Activated T-cell treated with anti-CD3 and anti-CD28 coated beads, Interleukin-2, amount 50 U/mL, for 48 hours (primary cell): ENCODE measurements around the gene UBQLNL.

Experiments
- DNase-seq, 2 experiments: peaks; one replicate each; pipeline ENCODE4 v3.0.0-alpha.2; 2020

Gene UBQLNL

GRCh38 chr11:5507177-5507932 is 9.1 kb downstream of the UBQLNL start:
- DNase-seq: no peak

GRCh38 chr11:5505363-5506048 is 11.0 kb downstream of the UBQLNL start:
- no peak for DNase-seq

DNA sequence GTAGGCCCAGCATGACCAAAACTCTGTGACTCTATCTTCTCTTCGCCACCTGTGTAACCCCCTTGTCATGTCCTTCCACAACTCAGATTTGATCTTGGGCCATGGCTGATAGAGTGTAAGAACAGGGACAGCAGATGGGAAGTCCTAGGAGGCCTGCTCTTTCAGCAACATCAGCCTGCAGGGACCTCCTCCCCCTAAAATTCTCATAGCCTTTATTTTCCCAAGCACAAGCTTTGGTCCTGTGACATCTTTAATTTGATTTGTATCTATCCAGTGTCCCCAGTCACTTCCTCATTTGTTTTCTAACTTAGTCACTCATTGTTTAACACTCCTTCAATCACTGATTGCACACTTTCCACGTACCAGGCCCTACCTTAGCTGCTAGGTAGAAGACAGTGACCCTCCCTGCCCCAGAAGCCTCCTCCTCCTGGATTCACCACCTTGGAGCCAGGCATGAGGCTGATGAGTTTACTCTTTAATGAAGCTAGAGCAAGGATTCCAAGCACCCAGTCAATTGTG is 12.0 kb downstream of the UBQLNL start:
- no peak for DNase-seq

DNA sequence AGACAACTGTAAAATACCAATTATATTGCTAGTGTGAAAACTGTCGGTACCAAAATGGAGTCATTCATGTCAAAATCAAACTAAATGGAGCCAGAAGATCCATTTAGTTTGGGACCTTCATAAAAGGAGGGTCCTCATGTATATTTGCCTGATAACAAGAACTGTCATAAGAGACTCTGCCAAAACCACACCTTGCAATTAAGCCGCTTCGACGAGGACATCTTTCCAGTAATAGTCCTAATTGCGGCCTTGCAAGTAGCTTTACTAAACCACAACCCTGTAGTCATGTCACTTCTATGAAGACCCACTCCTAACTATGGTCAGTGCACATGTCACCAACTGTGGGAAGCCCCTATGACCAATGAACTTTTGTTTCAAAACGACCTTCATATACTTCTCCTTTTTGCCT is 16.1 kb downstream of the UBQLNL start:
- DNase-seq: no peak

DNA sequence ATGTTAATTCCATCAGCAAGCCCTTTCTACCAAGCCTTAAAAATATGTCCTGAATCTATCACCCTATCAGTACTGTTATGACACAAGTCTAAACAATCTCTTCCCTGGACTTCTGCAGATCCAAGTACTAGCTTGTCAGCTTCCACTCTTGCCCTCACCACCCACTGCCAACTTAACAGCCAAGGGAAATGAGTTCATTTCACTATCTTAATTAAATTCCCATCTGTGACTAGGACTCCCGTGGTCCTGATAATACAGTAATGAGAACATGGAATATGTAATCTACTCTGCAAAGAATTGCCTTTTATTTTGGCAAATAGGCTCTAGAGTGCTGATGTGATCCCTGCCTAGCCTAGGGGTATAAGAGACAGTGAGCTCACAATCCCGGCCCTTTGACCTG is 16.8 kb downstream of the UBQLNL start:
- no peak for DNase-seq

- DNase-seq: no peak
Measured at GRCh38 chr11:5489576-5490357, 26.7 kb downstream of the UBQLNL start.

DNA sequence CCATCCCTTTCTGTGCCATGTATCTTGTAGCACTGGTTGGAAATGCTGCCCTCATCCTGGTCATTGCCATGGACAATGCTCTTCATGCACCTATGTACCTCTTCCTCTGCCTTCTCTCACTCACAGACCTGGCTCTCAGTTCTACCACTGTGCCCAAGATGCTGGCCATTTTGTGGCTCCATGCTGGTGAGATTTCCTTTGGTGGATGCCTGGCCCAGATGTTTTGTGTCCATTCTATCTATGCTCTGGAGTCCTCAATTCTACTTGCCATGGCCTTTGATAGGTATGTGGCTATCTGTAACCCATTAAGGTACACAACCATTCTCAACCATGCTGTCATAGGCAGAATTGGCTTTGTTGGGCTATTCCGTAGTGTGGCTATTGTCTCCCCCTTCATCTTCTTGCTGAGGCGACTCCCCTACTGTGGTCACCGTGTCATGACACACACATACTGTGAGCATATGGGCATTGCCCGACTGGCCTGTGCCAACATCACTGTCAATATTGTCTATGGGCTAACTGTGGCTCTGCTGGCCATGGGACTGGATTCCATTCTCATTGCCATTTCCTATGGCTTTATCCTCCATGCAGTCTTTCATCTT is 27.6 kb downstream of the UBQLNL start:
- no peak for DNase-seq

DNA sequence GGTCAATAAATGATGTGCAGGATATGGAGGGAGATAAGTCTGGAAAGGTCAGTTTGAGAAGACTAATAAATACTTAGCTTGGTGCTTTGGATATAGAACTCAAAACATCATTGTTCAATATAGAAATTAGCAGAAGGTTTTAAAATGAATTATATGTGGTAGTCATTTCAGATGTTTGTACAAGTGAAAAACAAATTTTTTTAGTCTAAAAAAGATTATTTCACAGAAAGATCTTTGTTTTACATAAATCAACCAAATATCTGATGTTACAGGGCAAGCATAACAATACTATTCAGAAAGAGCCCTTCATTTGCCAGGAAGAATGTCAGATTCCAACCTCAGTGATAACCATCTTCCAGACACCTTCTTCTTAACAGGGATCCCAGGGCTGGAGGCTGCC is 28.1 kb downstream of the UBQLNL start, which contains the start of gene OR52D1:
Gene OR52D1, plus strand, starts transcription at position 301 of the 400 bp plus-strand sequence. Its CDS starts 22 bp downstream, at position 323.
- no peak for DNase-seq

- peak in 1 of 2 experiments; percentile 20 for DNase-seq
Measured at GRCh38 chr11:5486421-5486820, 30.1 kb downstream of the UBQLNL start.

GRCh38 chr11:5486003-5486402 is 30.5 kb downstream of the UBQLNL start:
- no peak for DNase-seq

DNA sequence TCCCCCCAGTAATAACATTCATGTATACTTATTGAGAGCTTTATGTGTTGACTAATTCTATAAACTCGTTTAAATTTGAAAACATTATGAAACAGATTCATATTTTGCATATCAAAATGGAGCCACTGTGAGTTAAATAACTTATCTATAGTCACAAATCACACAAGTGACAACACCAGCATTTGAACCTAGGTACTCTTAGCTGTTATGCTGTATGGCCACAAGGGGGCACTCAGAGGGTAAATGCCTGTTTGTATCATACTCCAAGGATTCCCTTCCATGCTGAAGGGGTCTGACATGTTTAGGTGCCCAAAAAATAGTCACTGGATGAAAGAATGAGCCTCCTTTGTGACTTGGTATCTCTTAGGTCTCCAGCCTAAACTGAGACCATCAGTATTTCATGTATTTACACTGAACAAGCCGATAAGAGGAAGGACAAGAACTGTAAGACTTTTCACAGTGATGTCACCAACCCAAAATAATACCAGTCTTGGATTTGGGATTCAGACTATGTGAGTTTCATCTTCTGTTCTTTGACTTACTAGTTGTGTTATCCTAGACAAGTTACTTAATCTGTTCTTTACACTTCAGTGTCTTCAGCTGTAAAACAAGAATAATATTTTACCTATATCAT is 40.2 kb downstream of the UBQLNL start:
- peak; percentile 26 to 34 for DNase-seq

DNA sequence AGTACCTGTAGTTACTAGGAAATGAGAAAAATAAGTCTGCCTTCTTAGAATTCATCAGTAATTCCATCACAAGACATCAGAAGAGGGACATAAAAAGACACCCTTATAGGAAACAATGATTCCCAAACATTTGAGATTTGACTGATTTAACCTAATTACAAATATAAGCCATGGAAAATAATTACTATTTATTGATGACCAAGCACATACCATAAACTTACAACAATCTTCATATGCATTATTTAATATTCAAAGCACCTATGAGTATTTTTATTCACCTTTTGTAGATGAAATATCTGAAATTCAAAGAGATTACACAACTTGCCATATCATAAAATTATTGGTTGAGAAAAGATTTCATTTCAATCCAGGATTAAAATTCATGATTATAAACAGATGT is 42.6 kb downstream of the UBQLNL start:
- DNase-seq: no peak

DNA sequence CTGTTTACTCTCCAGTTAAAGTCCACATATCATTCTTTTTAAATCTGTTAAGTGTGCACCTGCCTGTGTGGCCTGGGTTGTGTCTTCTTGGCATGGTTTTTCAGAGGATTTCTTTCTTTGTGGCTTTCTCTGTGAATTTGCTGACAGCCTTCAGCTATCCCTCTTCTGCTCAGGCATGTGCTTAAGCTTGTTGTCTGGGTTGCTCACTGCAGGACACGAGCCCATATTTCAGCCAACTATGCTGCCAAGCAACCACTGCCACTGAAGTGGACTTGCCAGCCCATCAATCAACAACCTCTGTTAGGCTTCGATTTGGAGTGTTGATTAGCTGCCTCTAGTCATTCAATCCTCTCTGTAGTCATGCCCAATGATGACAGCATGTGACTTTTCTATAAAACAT is 49.0 kb downstream of the UBQLNL start:
- DNase-seq: no peak
